CD4-positive, alpha-beta T cell (primary cell): ENCODE results near the gene ADTRP. TPM values are rescaled to one million over a fixed set of nuclear protein-coding genes. Genes with fewer than 3 reads are reported as not detected.

Experiments used
- ATAC-seq: fragments of 200-7000 bp; cut with Tn5 transposase; one replicate; pipeline ENCODE4 v1.10.0; 2022; ENCODE audit warnings: mild to moderate bottlenecking; ENCODE audit not compliant: poor library complexity
- CTCF ChIA-PET: fragments of 350-600 bp; sonication (Branson Sonifier 250); formaldehyde crosslinking; loops from one replicate; lab custom pipeline; 2021; ENCODE audit warnings: antibody characterized with exemption, inconsistent platforms; lab: Charles Lee
- POLR2A ChIA-PET: fragments of 350-600 bp; sonication (Branson Sonifier 250); formaldehyde crosslinking; loops from one replicate; lab custom pipeline; 2021; ENCODE audit warnings: antibody characterized with exemption, inconsistent platforms; lab: Charles Lee
- DNase-seq, 14 experiments: peaks; one replicate each; pipeline ENCODE4 v3.0.0-alpha.2; 2013 to 2020; ENCODE audit warnings: mixed read lengths in 2 of 14
- H3K27ac ChIP-seq, 2 donors: one replicate each; pipeline versions ENCODE4 v1.5.1 to v1.7.0; 2013; ENCODE audit warnings: low read length in 2 of 2, low read depth in 1 of 2, mild to moderate bottlenecking in 1 of 2
- H3K27me3 ChIP-seq, 2 experiments: 1 replicate in 1 of 2; 2 replicates in 1 of 2; pipeline versions ENCODE4 v1.6.1 to v1.7.0; 2013; ENCODE audit warnings: low read length in 2 of 2, control low read depth in 1 of 2, mild to moderate bottlenecking in 1 of 2, moderate library complexity in 1 of 2; ENCODE audit not compliant: insufficient read depth in 2 of 2, control insufficient read depth in 1 of 2
- H3K36me3 ChIP-seq: one replicate; pipeline ENCODE4 v1.6.1; 2013; ENCODE audit warnings: low read length, control low read depth; ENCODE audit not compliant: insufficient read depth
- H3K4me1 ChIP-seq: one replicate; pipeline ENCODE4 v1.6.1; 2013; ENCODE audit warnings: low read length, control low read depth; ENCODE audit not compliant: insufficient read depth
- H3K4me3 ChIP-seq: one replicate; pipeline ENCODE4 v1.5.1; 2013; ENCODE audit warnings: mild to moderate bottlenecking, low read length, moderate library complexity
- H3K9me3 ChIP-seq, 2 experiments: 1 replicate in 1 of 2; 2 replicates in 1 of 2; pipeline versions ENCODE4 v1.6.1 to v1.7.0; 2013; ENCODE audit warnings: low read length in 2 of 2, mild to moderate bottlenecking in 2 of 2, control low read depth in 1 of 2, moderate library complexity in 1 of 2; ENCODE audit not compliant: control insufficient read depth in 1 of 2, insufficient read depth in 1 of 2
- H3K27ac Mint-ChIP-seq: one replicate; pipeline ENCODE4 v1.8.0; 2020; ENCODE audit warnings: mixed read lengths
- H3K27me3 Mint-ChIP-seq: one replicate; pipeline ENCODE4 v1.8.0; 2021; ENCODE audit warnings: mixed read lengths
- H3K36me3 Mint-ChIP-seq: one replicate; pipeline ENCODE4 v1.8.0; 2021; ENCODE audit warnings: low read depth, mixed read lengths
- H3K4me1 Mint-ChIP-seq: one replicate; pipeline ENCODE4 v1.8.0; 2021; ENCODE audit warnings: low read depth, mixed read lengths
- H3K4me3 Mint-ChIP-seq: one replicate; pipeline ENCODE4 v1.8.0; 2020; ENCODE audit warnings: mild to moderate bottlenecking, mixed read lengths
- H3K9me3 Mint-ChIP-seq: one replicate; pipeline ENCODE4 v1.8.0; 2020; ENCODE audit warnings: mixed read lengths
- CTCF ChIP-seq: fragments of 200-600 bp; IDR thresholded peaks from one replicate; pipeline ENCODE4 v1.8.0; 2022; ENCODE audit warnings: antibody characterized with exemption, mild to moderate bottlenecking
- intact Hi-C, 2 experiments: fragments of 100-400 bp; cut with DNase I in 1 of 2; cut with micrococcal nuclease in 1 of 2; formaldehyde crosslinking; loops; one replicate each; pipeline versions ENCODE4 v1.15.1 to v1.9.0; 2023 to 2025; cut with DNase I, micrococcal nuclease
- total RNA-seq, 174 experiments: library from RNA in 2 of 174; stranded (reverse) in 2 of 174; gene quantifications; one replicate each; pipeline ENCODE4 v1.2.3 and lab custom pipeline; 2021 to 2026

ADTRP gene
- total RNA-seq, 2 experiments from 2014 or later = 14.3 to 15.2 TPM

GRCh38 chr6:11755725-11756124, 22.9 kb downstream of the ADTRP start:
- H3K4me1 ChIP-seq = no peaks in the 10 kb centered on the region
- CTCF ChIA-PET = no interaction called here
- H3K9me3 Mint-ChIP-seq = peaks cover 8% of the 10 kb centered on the region
- H3K27me3 ChIP-seq = no peaks in the 10 kb centered on the region
- H3K4me3 ChIP-seq = no peak overlapping the region
- DNase-seq (no peak), ATAC-seq (no peak)
- peaks cover 10% of the 10 kb centered on the region for H3K4me1 Mint-ChIP-seq
- H3K27me3 Mint-ChIP-seq = no peaks in the 10 kb centered on the region
- peaks cover 0 to 6% of the 10 kb centered on the region in 2 experiments for H3K9me3 ChIP-seq
- no peaks in the 10 kb centered on the region for H3K36me3 ChIP-seq
- no peaks in the 10 kb centered on the region for H3K36me3 Mint-ChIP-seq
- intact Hi-C loops = no loop called here
- POLR2A ChIA-PET = no interaction called here
- TF ChIP-seq CTCF = no peak
- H3K4me3 Mint-ChIP-seq = no peak overlapping the region
- H3K27ac ChIP-seq = no peak overlapping the region
- no peak overlapping the region for H3K27ac Mint-ChIP-seq

GRCh38 chr6:11754625-11755271, 23.9 kb downstream of the ADTRP start:
- CTCF ChIA-PET = no interaction called here
- Mint-ChIP-seq H3K9me3 (peaks cover 8% of the 10 kb centered on the region), H3K27me3 (no peaks in the 10 kb centered on the region), H3K4me3 (no peak overlapping the region), H3K27ac (no peak overlapping the region), H3K36me3 (no peaks in the 10 kb centered on the region), H3K4me1 (peaks cover 10% of the 10 kb centered on the region)
- H3K36me3 ChIP-seq = no peaks in the 10 kb centered on the region
- TF ChIP-seq CTCF = no peak
- H3K4me3 ChIP-seq = no peak overlapping the region
- intact Hi-C loops = no loop called here
- DNase-seq = no peak
- no peak for ATAC-seq
- H3K4me1 ChIP-seq = no peaks in the 10 kb centered on the region
- POLR2A ChIA-PET = no interaction called here
- no peak overlapping the region for H3K27ac ChIP-seq
- no peaks in the 10 kb centered on the region for H3K27me3 ChIP-seq
- H3K9me3 ChIP-seq = peaks cover 0 to 6% of the 10 kb centered on the region in 2 experiments

GRCh38 chr6:11753798-11754197, 24.8 kb downstream of the ADTRP start:
- H3K4me3 Mint-ChIP-seq = no peak overlapping the region
- no peak overlapping the region for H3K4me3 ChIP-seq
- no peak overlapping the region for H3K27ac ChIP-seq
- H3K9me3 Mint-ChIP-seq = peaks cover 7% of the 10 kb centered on the region
- CTCF ChIA-PET = no interaction called here
- no peak overlapping the region for H3K27ac Mint-ChIP-seq
- ATAC-seq (no peak), DNase-seq (no peak)
- POLR2A ChIA-PET = no interaction called here
- H3K27me3 ChIP-seq = no peaks in the 10 kb centered on the region
- H3K4me1 ChIP-seq = no peaks in the 10 kb centered on the region
- no peaks in the 10 kb centered on the region for H3K36me3 ChIP-seq
- peaks cover 10% of the 10 kb centered on the region for H3K4me1 Mint-ChIP-seq
- intact Hi-C loops = no loop called here
- TF ChIP-seq CTCF = no peak
- H3K36me3 Mint-ChIP-seq = no peaks in the 10 kb centered on the region
- H3K9me3 ChIP-seq = peaks cover 0 to 6% of the 10 kb centered on the region in 2 experiments
- no peaks in the 10 kb centered on the region for H3K27me3 Mint-ChIP-seq
